HEK293T (cell line): ENCODE results near the gene HHAT.

Experiments used
- CTCF ChIA-PET: fragments of 350-600 bp; formaldehyde crosslinking; extraction: SDS; loops from one replicate; lab custom pipeline; 2021; ENCODE audit warnings: antibody characterized with exemption, inconsistent platforms; lab: Yijun Ruan, JAX
- POLR2A ChIA-PET: fragments of 350-600 bp; formaldehyde crosslinking; extraction: SDS; loops from one replicate; lab custom pipeline; 2020; ENCODE audit warnings: antibody characterized with exemption, inconsistent platforms; lab: Yijun Ruan, JAX
- DNase-seq: peaks from one replicate; pipeline ENCODE4 v3.0.0; 2012; ENCODE audit warnings: mixed read lengths; ENCODE audit errors: extremely low spot score
- ARNT ChIP-seq: fragments of 450-650 bp; IDR thresholded peaks from 2 replicates; pipeline ENCODE4 v1.6.1; 2017; ENCODE audit warnings: mild to moderate bottlenecking
- BHLHE40 ChIP-seq: fragments of 450-650 bp; IDR thresholded peaks from 2 replicates; pipeline ENCODE4 v1.6.1; 2016; ENCODE audit warnings: mild to moderate bottlenecking, moderate library complexity, borderline replicate concordance
- CTBP1 ChIP-seq: fragments of 450-650 bp; IDR thresholded peaks from 2 replicates; pipeline ENCODE4 v1.6.1; 2016; ENCODE audit warnings: borderline replicate concordance
- ELF4 ChIP-seq: fragments of 450-650 bp; IDR thresholded peaks from 2 replicates; pipeline ENCODE4 v1.6.1; 2017; ENCODE audit warnings: antibody characterized with exemption
- FOXA1 ChIP-seq: fragments of 450-650 bp; IDR thresholded peaks from 2 replicates; pipeline ENCODE4 v1.6.1; 2016; ENCODE audit warnings: mild to moderate bottlenecking
- FOXK2 ChIP-seq: fragments of 450-650 bp; IDR thresholded peaks from 2 replicates; pipeline ENCODE4 v1.6.1; 2016; ENCODE audit warnings: mild to moderate bottlenecking
- FOXM1 ChIP-seq: fragments of 450-650 bp; IDR thresholded peaks from 2 replicates; pipeline ENCODE4 v1.6.1; 2017; ENCODE audit warnings: mild to moderate bottlenecking, borderline replicate concordance
- HDGF ChIP-seq: fragments of 450-650 bp; IDR thresholded peaks from 2 replicates; pipeline ENCODE4 v1.6.1; 2017; ENCODE audit warnings: antibody characterized with exemption, borderline replicate concordance
- L3MBTL2 ChIP-seq: fragments of 450-650 bp; conservative IDR thresholded peaks from 2 replicates; pipeline ENCODE4 v1.6.1; 2016; ENCODE audit warnings: mild to moderate bottlenecking
- LEF1 ChIP-seq: fragments of 450-650 bp; IDR thresholded peaks from 2 replicates; pipeline ENCODE4 v1.6.1; 2017; ENCODE audit warnings: mild to moderate bottlenecking, borderline replicate concordance
- NFRKB ChIP-seq: fragments of 450-650 bp; IDR thresholded peaks from 2 replicates; pipeline ENCODE4 v1.6.1; 2016; ENCODE audit warnings: mild to moderate bottlenecking, moderate library complexity
- SP1 ChIP-seq: fragments of 450-650 bp; IDR thresholded peaks from 2 replicates; pipeline ENCODE4 v1.6.1; 2017
- SUZ12 ChIP-seq: fragments of 450-650 bp; IDR thresholded peaks from 2 replicates; pipeline ENCODE4 v1.6.1; 2016; ENCODE audit warnings: mild to moderate bottlenecking
- TARDBP ChIP-seq: fragments of 450-650 bp; IDR thresholded peaks from 2 replicates; pipeline ENCODE4 v1.6.1; 2016
- ZNF384 ChIP-seq: fragments of 450-650 bp; IDR thresholded peaks from 2 replicates; pipeline ENCODE4 v1.6.1; 2016
- TF ChIP-seq, protein P1 (sequence below): fragments of 450-650 bp; IDR thresholded peaks from 2 replicates; pipeline ENCODE4 v1.6.1; 2016

Gene HHAT

DNA sequence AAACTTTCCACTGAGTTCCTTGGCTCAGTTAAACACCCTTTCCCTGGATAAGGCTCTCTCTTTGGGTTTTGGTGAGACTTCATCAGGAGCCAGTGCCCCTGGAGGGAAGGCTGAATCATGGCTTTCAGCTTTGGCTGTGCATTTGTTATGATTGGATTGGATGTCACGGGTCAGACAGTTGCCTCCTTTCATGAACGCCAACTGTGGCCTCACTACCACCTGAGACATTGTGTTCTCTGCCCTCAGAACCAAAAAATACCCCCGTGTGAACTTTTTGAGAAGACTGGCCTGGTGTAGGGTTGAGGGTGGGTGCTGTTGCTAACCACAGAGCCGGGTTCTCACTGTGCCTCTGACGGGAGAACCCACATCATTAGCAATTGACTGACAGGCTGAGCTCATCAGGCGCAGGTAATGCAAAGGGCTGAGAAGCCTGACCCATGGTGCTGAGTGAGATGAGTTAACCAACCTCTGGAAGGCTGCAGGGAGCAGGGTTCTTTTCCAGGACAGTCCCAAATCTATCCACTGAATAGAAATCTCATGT is 65.6 kb downstream of the HHAT start:
- no peak for DNase-seq
- CTCF ChIA-PET, result no interaction called here

GRCh38 chr1:210396541-210396940 is 67.8 kb downstream of the HHAT start:
- TF ChIP-seq CTBP1 (no peak), ZNF384 (no peak), LEF1 (no peak), SP1 (no peak), FOXK2 (no peak), L3MBTL2 (no peak), BHLHE40 (no peak), TARDBP (no peak), HDGF (no peak), FOXM1 (no peak), FOXA1 (no peak), NFRKB (no peak), ARNT (no peak), ELF4 (no peak), SUZ12 (no peak)
- TF ChIP-seq, protein P1, sequence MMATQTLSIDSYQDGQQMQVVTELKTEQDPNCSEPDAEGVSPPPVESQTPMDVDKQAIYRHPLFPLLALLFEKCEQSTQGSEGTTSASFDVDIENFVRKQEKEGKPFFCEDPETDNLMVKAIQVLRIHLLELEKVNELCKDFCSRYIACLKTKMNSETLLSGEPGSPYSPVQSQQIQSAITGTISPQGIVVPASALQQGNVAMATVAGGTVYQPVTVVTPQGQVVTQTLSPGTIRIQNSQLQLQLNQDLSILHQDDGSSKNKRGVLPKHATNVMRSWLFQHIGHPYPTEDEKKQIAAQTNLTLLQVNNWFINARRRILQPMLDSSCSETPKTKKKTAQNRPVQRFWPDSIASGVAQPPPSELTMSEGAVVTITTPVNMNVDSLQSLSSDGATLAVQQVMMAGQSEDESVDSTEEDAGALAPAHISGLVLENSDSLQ, result no peak
- DNase-seq, result no peak
- POLR2A ChIA-PET, result no interaction called here
- CTCF ChIA-PET, result no interaction called here

More for the DNA sequence above, 65.6 kb downstream of the HHAT start:
- POLR2A ChIA-PET, result no interaction called here
- no peak for TF ChIP-seq ZNF384
- TF ChIP-seq FOXK2, result no peak
- no peak for TF ChIP-seq ELF4
- no peak for TF ChIP-seq SP1
- TF ChIP-seq FOXM1, result no peak
- no peak for TF ChIP-seq TARDBP
- TF ChIP-seq FOXA1, result no peak
- TF ChIP-seq NFRKB, result no peak
- TF ChIP-seq L3MBTL2, result no peak

GRCh38 chr1:210397252-210397651 is 68.5 kb downstream of the HHAT start:
- TF ChIP-seq ARNT, result no peak
- TF ChIP-seq FOXM1, result no peak
- no peak for TF ChIP-seq SUZ12
- no peak for TF ChIP-seq ELF4
- TF ChIP-seq BHLHE40, result no peak
- TF ChIP-seq LEF1, result no peak
- no peak for TF ChIP-seq FOXK2
- no peak for TF ChIP-seq L3MBTL2
- no peak for TF ChIP-seq ZNF384
- no peak for TF ChIP-seq CTBP1
- TF ChIP-seq HDGF, result no peak
- CTCF ChIA-PET, result no interaction called here
- POLR2A ChIA-PET, result no interaction called here

DNA sequence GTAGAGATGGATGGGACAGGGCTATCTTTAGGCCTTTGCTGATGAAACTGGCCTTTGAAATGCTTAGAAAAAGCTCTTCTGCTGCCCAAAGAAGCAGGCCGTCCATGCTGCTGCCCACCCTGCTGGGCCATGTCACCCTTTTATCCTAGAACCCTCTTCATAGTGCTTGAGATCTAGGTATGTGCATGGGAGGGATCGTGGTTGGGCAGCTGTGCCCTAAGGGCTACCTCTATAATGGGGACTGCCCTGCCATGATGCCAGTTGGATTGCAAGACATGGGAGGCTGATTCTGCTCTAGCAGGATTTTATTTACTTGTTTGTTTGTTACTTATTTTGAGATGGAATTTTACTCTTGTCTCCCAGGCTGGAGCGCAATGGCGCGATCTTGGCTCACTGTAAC is 69.0 kb downstream of the HHAT start:
- ChIA-PET CTCF (no interaction called here), POLR2A (no interaction called here)
- no peak for DNase-seq
- no peak for TF ChIP-seq ARNT
- TF ChIP-seq TARDBP, result no peak
- no peak for TF ChIP-seq ELF4
- TF ChIP-seq NFRKB, result no peak
- no peak for TF ChIP-seq ZNF384
- no peak for TF ChIP-seq FOXK2
- TF ChIP-seq BHLHE40, result no peak
- no peak for TF ChIP-seq SP1
- no peak for TF ChIP-seq FOXA1
- no peak for TF ChIP-seq FOXM1

More at GRCh38 chr1:210397252-210397651, 68.5 kb downstream of the HHAT start:
- no peak for DNase-seq

DNA sequence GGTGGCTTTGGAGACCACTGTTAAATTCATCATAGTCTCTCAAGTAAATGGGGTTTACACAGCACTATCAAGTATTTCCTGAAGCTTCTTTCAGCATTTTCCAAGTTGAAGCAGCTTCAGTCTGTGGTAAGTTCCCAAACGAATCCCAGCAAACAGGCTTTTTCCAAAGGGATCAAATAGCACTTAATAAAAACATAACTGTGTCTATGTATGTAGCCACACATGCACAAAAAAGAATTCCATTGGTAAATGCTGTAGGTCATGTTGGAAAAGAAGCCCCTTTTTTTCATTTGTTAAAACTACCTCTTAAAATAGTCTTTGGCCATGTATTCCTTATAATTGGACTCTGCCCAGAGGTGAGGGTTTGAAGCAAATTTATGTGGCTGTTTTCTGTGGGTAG is 69.8 kb downstream of the HHAT start:
- POLR2A ChIA-PET, result no interaction called here
- TF ChIP-seq ELF4 (no peak), L3MBTL2 (no peak), HDGF (no peak), CTBP1 (no peak), FOXM1 (no peak), NFRKB (no peak), ARNT (no peak), LEF1 (no peak), BHLHE40 (no peak), ZNF384 (no peak), SUZ12 (no peak), SP1 (no peak)
- TF ChIP-seq, protein P1, result no peak
- DNase-seq, result no peak
- CTCF ChIA-PET, result interaction anchor here (0.6 kb wide), 1 partner anchor 29 kb away, joined by 4 read pairs; no protein-coding TSS in a partner anchor

DNA sequence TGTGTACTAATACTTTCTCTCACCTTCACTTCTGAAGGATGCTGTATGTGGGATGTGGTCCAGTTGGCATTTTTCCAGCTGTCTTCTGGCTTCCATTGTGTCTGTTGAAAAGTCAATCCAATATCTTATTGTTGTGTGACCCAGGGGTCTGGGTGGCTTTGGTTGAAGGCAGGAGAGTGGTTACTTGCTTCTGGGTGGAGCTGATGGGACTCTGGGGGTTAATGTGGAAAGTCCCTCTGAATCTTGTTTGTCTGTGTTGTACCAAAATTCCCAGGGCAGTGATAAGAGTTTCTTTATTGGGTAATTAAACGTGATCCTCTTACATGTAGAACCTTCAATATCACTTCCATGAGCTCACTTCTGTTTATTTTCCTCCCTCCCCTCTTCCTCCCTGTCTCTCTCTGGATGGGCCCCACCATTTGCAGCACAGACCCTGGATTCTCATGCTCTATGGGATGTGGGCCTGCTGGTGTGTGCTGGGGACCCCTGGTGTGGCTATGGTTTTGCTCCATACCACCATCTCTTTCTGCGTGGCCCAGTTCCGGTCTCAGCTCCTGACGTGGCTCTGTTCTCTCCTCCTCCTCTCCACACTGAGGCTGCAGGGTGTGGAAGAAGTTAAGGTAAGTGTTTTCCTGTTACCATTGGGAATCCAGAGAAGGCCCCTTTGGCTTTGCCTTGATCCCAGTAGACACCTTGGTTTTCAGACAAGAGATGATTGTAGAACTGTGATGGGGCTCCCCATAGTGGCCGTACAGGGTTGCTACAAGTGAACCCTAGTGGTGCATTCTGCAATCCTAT is 71.5 kb downstream of the HHAT start:
- ChIA-PET POLR2A (no interaction called here), CTCF (interaction anchor here (0.6 to 1.2 kb wide), 9 partner anchors 9 to 733 kb away, joined by 3 to 8 read pairs (median 4); partner anchors contain the start of gene KCNH1)
- peak; percentile 81 for DNase-seq

More for the DNA sequence above, 71.5 kb downstream of the HHAT start:
- TF ChIP-seq LEF1 (no peak), SUZ12 (no peak), FOXK2 (no peak), TARDBP (no peak), NFRKB (no peak), ZNF384 (no peak), ARNT (no peak), L3MBTL2 (no peak), SP1 (no peak)
- TF ChIP-seq, protein P1, result no peak
